Uterus (tissue), 4 donors: ENCODE results near the gene INHBB. TPM values are rescaled to one million over a fixed set of nuclear protein-coding genes. Genes with fewer than 3 reads are reported as not detected.

Experiments
- DNase-seq, 2 donors: peaks; one replicate each; pipeline ENCODE4 v3.0.0-alpha.2; 2019 to 2020
- H3K27ac ChIP-seq, 2 donors: fragments of 200-600 bp; sonication (generic); 1 replicate in 1 of 2; 2 replicates in 1 of 2; pipeline ENCODE4 v1.5.1; 2016 to 2018
- H3K27me3 ChIP-seq, 2 donors: fragments of 200-600 bp; sonication (generic); one replicate each; pipeline ENCODE4 v1.5.1; 2018 to 2019; ENCODE audit warnings: control low read depth in 1 of 2
- H3K36me3 ChIP-seq, 2 donors: fragments of 200-600 bp; sonication (generic); one replicate each; pipeline ENCODE4 v1.5.1; 2019; ENCODE audit warnings: control low read depth in 1 of 2
- H3K4me1 ChIP-seq, 2 donors: fragments of 200-600 bp; sonication (generic); one replicate each; pipeline ENCODE4 v1.5.1; 2018 to 2019; ENCODE audit warnings: control low read depth in 1 of 2
- H3K4me3 ChIP-seq, 2 donors: fragments of 200-600 bp; sonication (generic); 1 replicate in 1 of 2; 2 replicates in 1 of 2; pipeline ENCODE4 v1.5.1; 2018 to 2019; ENCODE audit warnings: mild to moderate bottlenecking in 1 of 2
- H3K9me3 ChIP-seq, 2 donors: fragments of 200-600 bp; sonication (generic); one replicate each; pipeline ENCODE4 v1.5.1; 2019; ENCODE audit warnings: control low read depth in 1 of 2
- CTCF ChIP-seq, 4 experiments: fragments of 200-600 bp in 2 of 4; fragments of 450-650 bp in 2 of 4; sonication (generic) in 2 of 4; IDR thresholded peaks; one replicate each; pipeline ENCODE4 v1.5.1; 2016 to 2019; ENCODE audit warnings: antibody characterized with exemption in 4 of 4, mild to moderate bottlenecking in 2 of 4, moderate library complexity in 1 of 4
- POLR2A ChIP-seq, 2 donors: fragments of 450-650 bp; IDR thresholded peaks; one replicate each; pipeline ENCODE4 v1.6.1; 2016; ENCODE audit warnings: antibody characterized with exemption in 2 of 2, mild to moderate bottlenecking in 1 of 2, moderate library complexity in 1 of 2
- intact Hi-C: fragments of 100-400 bp; cut with DNase I; formaldehyde crosslinking; loops from one replicate; pipeline ENCODE4 v1.15.1; 2023; ENCODE audit warnings: low total_unique reads
- total RNA-seq, 4 donors: library from RNA; depleted of rRNA in 3 of 4; stranded (reverse); fragments of >200 nt in 3 of 4; gene quantifications; one replicate each; pipeline versions ENCODE4 v1.1.0 to v1.2.4, GENCODE V29; 2014 to 2023
- donor health status: DM: yes; HTN: yes; CAD: no.

INHBB gene
- total RNA-seq, 4 donors from 2014 or later, result 0.35 to 18.1 (median 4.2) TPM

GRCh38 chr2:120400551-120400950, 54.6 kb downstream of the INHBB start:
- Histone ChIP-seq H3K4me1 (no peaks in the 10 kb centered on the region), H3K27me3 (no peaks in the 10 kb centered on the region), H3K36me3 (no peaks in the 10 kb centered on the region), H3K9me3 (no peaks in the 10 kb centered on the region), H3K27ac (no peak overlapping the region), H3K4me3 (no peak overlapping the region)
- TF ChIP-seq POLR2A (IDR thresholded peaks at IDR 0.05) (no peak), CTCF (IDR thresholded peaks at IDR 0.05) (no peak)
- intact Hi-C loops, result no loop called here
- no peak for DNase-seq

Other genes starting within 250 kb of the INHBB start
- gene TMEM185B, start 122.7 kb upstream of the INHBB start, total RNA-seq, result 10 to 100 TPM; 11.5 to 34.6 (median 22.0) TPM
- gene RALB, start 93.3 kb upstream of the INHBB start, total RNA-seq, result 10 to 100 TPM; 54.1 to 96.7 (median 78.2) TPM